Stomach (tissue), 9 donors: Measurements from ENCODE around the gene PPTC7. TPM values are rescaled to one million over a fixed set of nuclear protein-coding genes. Genes with fewer than 3 reads are reported as not detected.

Source experiments
- DNase-seq, 2 donors: peaks; one replicate each; pipeline versions ENCODE4 v3.0.0 to v3.0.0-alpha.2; 2013 to 2019
- H3K27ac ChIP-seq, 5 donors: fragments of 200-600 bp in 4 of 5; sonication (generic) in 4 of 5; one replicate each; pipeline ENCODE4 v1.5.1; 2013 to 2019; ENCODE audit warnings: mild to moderate bottlenecking in 1 of 5, moderate library complexity in 1 of 5
- H3K27me3 ChIP-seq, 3 donors: fragments of 200-600 bp; sonication (generic); one replicate each; pipeline ENCODE4 v1.5.1; 2017 to 2019; ENCODE audit warnings: mixed run types in 1 of 3
- H3K36me3 ChIP-seq, 4 donors: fragments of 200-600 bp; sonication (generic); 1 replicate in 3 of 4; 2 replicates in 1 of 4; pipeline ENCODE4 v1.5.1; 2016 to 2019
- H3K4me1 ChIP-seq, 4 donors: fragments of 200-600 bp; sonication (generic); one replicate each; pipeline ENCODE4 v1.5.1; 2016 to 2019
- H3K4me3 ChIP-seq, 4 donors: fragments of 200-600 bp; sonication (generic) in 3 of 4; one replicate each; pipeline ENCODE4 v1.5.1; 2016 to 2019; ENCODE audit warnings: mild to moderate bottlenecking in 1 of 4
- H3K9me3 ChIP-seq, 4 donors: fragments of 200-600 bp; sonication (generic); one replicate each; pipeline ENCODE4 v1.5.1; 2016 to 2019
- EP300 ChIP-seq: sonication (generic); formaldehyde crosslinking; IDR thresholded peaks from one replicate; pipeline ENCODE4 v1.6.1; 2017; ENCODE audit warnings: antibody characterized with exemption
- POLR2A ChIP-seq, 4 donors: fragments of 450-650 bp; IDR thresholded peaks; one replicate each; pipeline ENCODE4 v1.6.1; 2016; ENCODE audit warnings: antibody characterized with exemption in 4 of 4, control low read depth in 2 of 4, mild to moderate bottlenecking in 1 of 4, moderate library complexity in 1 of 4
- POLR2AphosphoS5 ChIP-seq, 3 donors: sonication (generic); formaldehyde crosslinking; IDR thresholded peaks; one replicate each; pipeline ENCODE4 v1.6.1; 2016; ENCODE audit warnings: antibody characterized with exemption in 3 of 3
- WGBS, 5 donors: extraction: QIAGEN DNeasy Blood & Tissue Kit in 3 of 5; methylation state at CpG; one replicate each; pipeline versions ENCODE4 v1.1.5 to v1.1.7; 2013 to 2018; 5-methylcytosine and 5-hydroxymethylcytosine counted together
- intact Hi-C: fragments of 100-400 bp; cut with DNase I; formaldehyde crosslinking; loops from one replicate; pipeline ENCODE4 v1.15.1; 2023; ENCODE audit warnings: low total_unique reads
- polyA plus RNA-seq, 3 donors: library from polyadenylated mRNA; stranded (reverse); fragments of 200-250 nt; gene quantifications; one replicate each; pipeline ENCODE4 v1.2.3, GENCODE V29; 2013
- total RNA-seq, 5 donors: library from RNA; depleted of rRNA; stranded (reverse); fragments of >200 nt; gene quantifications; one replicate each; pipeline versions ENCODE4 v1.1.0 to v1.2.3, GENCODE V29; 2014 to 2016
- TF ChIP-seq, protein P1 (sequence below), 7 experiments: fragments of 450-650 bp in 4 of 7; fragments of 200-600 bp in 3 of 7; sonication (generic) in 3 of 7; IDR thresholded peaks; one replicate each; pipeline ENCODE4 v1.5.1; 2016 to 2019; ENCODE audit warnings: antibody characterized with exemption in 7 of 7, control low read depth in 2 of 7, mild to moderate bottlenecking in 1 of 7
- donor health status: healthy with polysubstance abuse.
- donor health status: Bipolar disorder and iron deficiency.
- donor health status: healthy.

The PPTC7 gene
- total and polyA plus RNA-seq, 8 donors: 8.2 to 46.4 (median 14.8) TPM

GRCh38 chr12:110505332-110505731 lies 77.8 kb downstream of the PPTC7 start:
- no peaks in the 10 kb centered on the region for H3K27me3 ChIP-seq
- no peaks in the 10 kb centered on the region for H3K36me3 ChIP-seq
- H3K4me1 ChIP-seq: peaks cover 7 to 17% (median 13%) of the 10 kb centered on the region in 4 donors
- H3K4me3 ChIP-seq: no peak overlapping the region
- no peak for TF ChIP-seq POLR2AphosphoS5 (IDR thresholded peaks at IDR 0.05)
- no peak for TF ChIP-seq POLR2A (IDR thresholded peaks at IDR 0.05)
- TF ChIP-seq EP300: no peak
- TF ChIP-seq, protein P1, sequence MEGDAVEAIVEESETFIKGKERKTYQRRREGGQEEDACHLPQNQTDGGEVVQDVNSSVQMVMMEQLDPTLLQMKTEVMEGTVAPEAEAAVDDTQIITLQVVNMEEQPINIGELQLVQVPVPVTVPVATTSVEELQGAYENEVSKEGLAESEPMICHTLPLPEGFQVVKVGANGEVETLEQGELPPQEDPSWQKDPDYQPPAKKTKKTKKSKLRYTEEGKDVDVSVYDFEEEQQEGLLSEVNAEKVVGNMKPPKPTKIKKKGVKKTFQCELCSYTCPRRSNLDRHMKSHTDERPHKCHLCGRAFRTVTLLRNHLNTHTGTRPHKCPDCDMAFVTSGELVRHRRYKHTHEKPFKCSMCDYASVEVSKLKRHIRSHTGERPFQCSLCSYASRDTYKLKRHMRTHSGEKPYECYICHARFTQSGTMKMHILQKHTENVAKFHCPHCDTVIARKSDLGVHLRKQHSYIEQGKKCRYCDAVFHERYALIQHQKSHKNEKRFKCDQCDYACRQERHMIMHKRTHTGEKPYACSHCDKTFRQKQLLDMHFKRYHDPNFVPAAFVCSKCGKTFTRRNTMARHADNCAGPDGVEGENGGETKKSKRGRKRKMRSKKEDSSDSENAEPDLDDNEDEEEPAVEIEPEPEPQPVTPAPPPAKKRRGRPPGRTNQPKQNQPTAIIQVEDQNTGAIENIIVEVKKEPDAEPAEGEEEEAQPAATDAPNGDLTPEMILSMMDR (IDR thresholded peaks at IDR 0.05): no peak
- intact Hi-C loops: no loop called here
- no peak overlapping the region for H3K27ac ChIP-seq
- no peak for DNase-seq
- WGBS, 5 donors: 75 to 79% (median 77%) methylated on average over 3 of the region's 3 CpGs
- H3K9me3 ChIP-seq: no peaks in the 10 kb centered on the region

- WGBS, 5 donors: 64 to 82% (median 71%) methylated on average over 1 of the region's 1 CpG
- intact Hi-C loops: no loop called here
- no peaks in the 10 kb centered on the region for H3K27me3 ChIP-seq
- no peak overlapping the region for H3K27ac ChIP-seq
- no peaks in the 10 kb centered on the region for H3K36me3 ChIP-seq
- no peak for DNase-seq
- TF ChIP-seq EP300 (no peak), POLR2AphosphoS5 (IDR thresholded peaks at IDR 0.05) (no peak), POLR2A (IDR thresholded peaks at IDR 0.05) (no peak)
- TF ChIP-seq, protein P1 (IDR thresholded peaks at IDR 0.05): no peak
- no peak overlapping the region for H3K4me3 ChIP-seq
- peaks cover 11 to 36% (median 31%) of the 10 kb centered on the region in 4 donors for H3K4me1 ChIP-seq
- H3K9me3 ChIP-seq: no peaks in the 10 kb centered on the region
Observed at GRCh38 chr12:110503432-110503831, 79.7 kb downstream of the PPTC7 start.

DNA sequence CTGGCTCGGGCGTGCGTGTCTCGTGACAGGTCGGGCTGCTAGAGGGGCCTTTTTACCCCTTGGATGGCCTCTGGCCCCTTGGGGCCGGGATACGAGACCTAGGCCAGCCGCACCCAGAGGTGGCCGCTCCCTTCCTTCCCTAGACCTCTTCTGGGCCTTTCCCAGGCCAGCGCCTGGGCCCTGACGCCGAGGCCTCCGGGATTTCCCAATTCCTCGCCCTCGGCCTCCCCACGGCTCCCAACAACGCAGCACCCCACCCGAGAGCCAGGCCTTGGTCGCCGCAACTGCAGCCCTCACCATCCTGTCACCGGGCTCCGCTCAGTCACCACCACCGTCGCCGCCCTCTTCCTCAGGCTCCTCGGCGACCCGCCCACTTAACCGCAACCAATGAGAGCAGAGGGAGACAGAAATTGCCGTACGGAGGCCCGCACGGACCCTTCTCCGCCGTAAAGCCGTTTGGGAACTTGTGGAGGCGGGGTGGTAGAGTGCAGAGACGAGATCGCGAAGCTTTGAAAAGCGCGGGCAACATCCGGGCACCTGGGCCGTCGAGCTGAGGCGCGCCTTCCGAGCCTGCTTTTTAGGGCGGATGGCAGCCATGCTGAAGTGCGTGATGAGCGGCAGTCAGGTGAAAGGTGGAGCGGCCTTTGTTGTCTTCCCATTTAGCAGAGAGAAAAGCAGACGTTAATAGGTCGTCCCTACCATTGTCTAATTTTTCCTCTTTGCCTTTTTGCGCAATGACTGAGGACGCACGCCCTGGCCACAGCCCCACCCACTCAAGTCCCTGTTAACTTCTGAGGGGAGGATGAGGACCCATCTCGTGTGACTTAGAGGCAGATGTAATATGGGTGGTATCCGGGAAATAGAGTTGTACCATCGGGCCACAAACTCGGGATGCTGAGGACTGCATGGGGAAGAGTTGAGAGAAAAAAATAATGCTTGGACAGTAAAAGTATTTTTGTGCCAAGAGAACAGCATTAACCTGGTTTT lies 81.1 kb downstream of the PPTC7 start, which contains the start of the genes RAD9B and VPS29:
TSS of gene RAD9B (plus strand) at position 580 of the 987 bp plus-strand sequence. CDS start at position 587, 7 bp downstream.
TSS of gene VPS29 (minus strand) at position 360 of the 987 bp plus-strand sequence. CDS start at position 300, 60 bp downstream.
- Histone ChIP-seq H3K27ac (peak within 1 kb of the TSS; percentile 87 to 98 (median 92)), H3K27me3 (no peaks in the 10 kb centered on the region), H3K9me3 (no peaks in the 10 kb centered on the region), H3K4me1 (peaks cover 11 to 48% (median 38%) of the 10 kb centered on the region in 4 donors), H3K36me3 (peaks cover 0 to 12% (median 4%) of the 10 kb centered on the region in 4 donors), H3K4me3 (peak within 1 kb of the TSS; percentile 73 to 96 (median 88))
- intact Hi-C loops: no loop called here
- peak; percentile 97 to 99 (median 98) for TF ChIP-seq POLR2AphosphoS5 (IDR thresholded peaks at IDR 0.05)
- TF ChIP-seq POLR2A (IDR thresholded peaks at IDR 0.05): peak in 2 of 4 donors; percentile 79 to 89
- TF ChIP-seq, protein P1 (IDR thresholded peaks at IDR 0.05): peak in 1 of 7 experiments; percentile 14
- no peak for TF ChIP-seq EP300
- 6 to 14% (median 7%) methylated on average over 39 to 61 of the region's 61 CpGs for WGBS, 5 donors
- peak; percentile 98 to 100 for DNase-seq

DNA sequence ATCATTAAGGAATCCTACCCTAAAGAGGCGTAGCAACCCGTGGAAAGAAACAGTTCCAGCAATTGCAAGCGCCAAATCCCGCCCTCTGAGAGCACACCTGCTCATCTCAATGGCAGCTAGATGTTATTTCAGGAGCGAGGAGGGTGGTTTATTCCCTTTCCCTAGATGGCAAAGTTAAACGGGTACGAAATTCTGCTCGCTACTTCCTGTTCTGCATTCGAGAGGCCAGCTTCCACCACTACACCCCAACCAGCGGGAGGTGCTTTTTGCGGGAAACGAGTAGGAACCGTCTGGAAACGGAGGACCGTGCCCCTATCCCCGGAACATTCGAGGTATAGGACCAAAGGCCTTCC lies 81.7 kb downstream of the PPTC7 start:
- intact Hi-C loops: no loop called here
- peak; percentile 34 to 66 for DNase-seq
- 0% methylated on average over 11 to 17 of the region's 17 CpGs for WGBS, 5 donors

More for the DNA sequence above, 81.7 kb downstream of the PPTC7 start:
- Histone ChIP-seq H3K36me3 (peaks cover 0 to 12% (median 4%) of the 10 kb centered on the region in 4 donors), H3K27me3 (no peaks in the 10 kb centered on the region), H3K9me3 (no peaks in the 10 kb centered on the region), H3K4me3 (peak overlapping the region; percentile 73 to 96 (median 88)), H3K27ac (peak overlapping the region; percentile 87 to 98 (median 92)), H3K4me1 (peaks cover 11 to 48% (median 38%) of the 10 kb centered on the region in 4 donors)
- TF ChIP-seq EP300 (no peak), POLR2AphosphoS5 (IDR thresholded peaks at IDR 0.05) (no peak), POLR2A (IDR thresholded peaks at IDR 0.05) (no peak)
- TF ChIP-seq, protein P1 (IDR thresholded peaks at IDR 0.05): no peak
